ENCODE results near the gene TRAM2.

- no peak for TF ChIP-seq TEAD4 (IDR thresholded peaks at IDR 0.05)
- no peak for TF ChIP-seq MAX (IDR thresholded peaks at IDR 0.05)
- TF ChIP-seq EGR1 (IDR thresholded peaks at IDR 0.05): no peak
- TF ChIP-seq USF1 (IDR thresholded peaks at IDR 0.05): no peak
- no peak for TF ChIP-seq TAF1 (IDR thresholded peaks at IDR 0.05; ENCODE audit: low read depth)
Measured at GRCh38 chr6:52475307-52475706, 101.6 kb downstream of the TRAM2 start.

All from Ishikawa (cell line).